ENCODE data around the gene ZNHIT3.
"Not testable (repeated sequence)": the region's sequence is repeated elsewhere in the genome, so short reads cannot be mapped to it uniquely, and the experiment has no call there.

DNA sequence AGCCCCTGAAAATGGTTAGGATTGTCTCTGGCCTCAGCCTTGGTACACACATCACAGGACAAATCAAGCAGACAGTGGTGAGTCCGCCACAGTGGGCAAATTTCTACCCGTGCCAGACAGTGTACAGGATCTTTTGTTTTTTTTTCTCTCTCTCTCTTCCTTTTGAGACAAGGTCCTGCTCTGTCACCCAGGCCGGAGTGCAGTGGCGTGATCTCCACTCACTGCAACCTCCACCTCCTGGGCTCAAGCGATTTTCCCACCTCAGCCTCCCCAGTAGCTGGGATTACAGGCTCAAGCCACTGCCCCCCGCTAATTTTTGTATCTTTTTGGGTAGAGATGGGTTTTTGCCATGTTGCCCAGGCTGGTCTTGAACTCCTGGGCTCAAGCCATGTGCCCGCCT lies 2.5 kb upstream of the ZNHIT3 start:
- TF ChIP-seq, protein P1, sequence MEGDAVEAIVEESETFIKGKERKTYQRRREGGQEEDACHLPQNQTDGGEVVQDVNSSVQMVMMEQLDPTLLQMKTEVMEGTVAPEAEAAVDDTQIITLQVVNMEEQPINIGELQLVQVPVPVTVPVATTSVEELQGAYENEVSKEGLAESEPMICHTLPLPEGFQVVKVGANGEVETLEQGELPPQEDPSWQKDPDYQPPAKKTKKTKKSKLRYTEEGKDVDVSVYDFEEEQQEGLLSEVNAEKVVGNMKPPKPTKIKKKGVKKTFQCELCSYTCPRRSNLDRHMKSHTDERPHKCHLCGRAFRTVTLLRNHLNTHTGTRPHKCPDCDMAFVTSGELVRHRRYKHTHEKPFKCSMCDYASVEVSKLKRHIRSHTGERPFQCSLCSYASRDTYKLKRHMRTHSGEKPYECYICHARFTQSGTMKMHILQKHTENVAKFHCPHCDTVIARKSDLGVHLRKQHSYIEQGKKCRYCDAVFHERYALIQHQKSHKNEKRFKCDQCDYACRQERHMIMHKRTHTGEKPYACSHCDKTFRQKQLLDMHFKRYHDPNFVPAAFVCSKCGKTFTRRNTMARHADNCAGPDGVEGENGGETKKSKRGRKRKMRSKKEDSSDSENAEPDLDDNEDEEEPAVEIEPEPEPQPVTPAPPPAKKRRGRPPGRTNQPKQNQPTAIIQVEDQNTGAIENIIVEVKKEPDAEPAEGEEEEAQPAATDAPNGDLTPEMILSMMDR (IDR thresholded peaks at IDR 0.05; ENCODE audit: poor library complexity): not testable (repeated sequence)
- not testable (repeated sequence) for TF ChIP-seq EZH2 (IDR thresholded peaks at IDR 0.05; ENCODE audit: borderline replicate concordance); EZH2phosphoT487 (IDR thresholded peaks at IDR 0.05; ENCODE audit: low read depth, severe bottlenecking, unreplicated experiment)
